Hematopoietic multipotent progenitor cell treated with erythropoietin and hydrocortisone succinate and interleukin-3 and kit ligand, for 17 days (in vitro differentiated cells): Measurements from ENCODE around the gene EXD3.
"Not testable (repeated sequence)": the region's sequence is repeated elsewhere in the genome, so short reads cannot be mapped to it uniquely, and the experiment has no call there.

Experiments used
- DNase-seq: peaks from one replicate; pipeline ENCODE4 v3.0.0-alpha.2; 2015; ENCODE audit warnings: low spot score

The EXD3 gene

GRCh38 chr9:137411260-137411644 is 11.7 kb downstream of the EXD3 start:
- DNase-seq, result no peak

GRCh38 chr9:137410891-137411249 is 12.1 kb downstream of the EXD3 start:
- no peak for DNase-seq

- not testable (repeated sequence) for DNase-seq
Measured at GRCh38 chr9:137410236-137410890, 12.6 kb downstream of the EXD3 start.

- DNase-seq, result no peak
Measured at GRCh38 chr9:137409515-137409914, 13.4 kb downstream of the EXD3 start.

GRCh38 chr9:137408651-137409405 is 14.1 kb downstream of the EXD3 start:
- DNase-seq, result no peak

- no peak for DNase-seq
Measured at GRCh38 chr9:137407590-137408300, 15.2 kb downstream of the EXD3 start.

GRCh38 chr9:137406876-137407589 is 15.9 kb downstream of the EXD3 start:
- no peak for DNase-seq

- DNase-seq, result no peak
Measured at GRCh38 chr9:137406085-137406760, 16.7 kb downstream of the EXD3 start.

GRCh38 chr9:137405677-137406081 is 17.3 kb downstream of the EXD3 start:
- no peak for DNase-seq

- DNase-seq, result no peak
Measured at GRCh38 chr9:137404961-137405567, 17.9 kb downstream of the EXD3 start.

GRCh38 chr9:137403269-137403668 is 19.7 kb downstream of the EXD3 start:
- no peak for DNase-seq

GRCh38 chr9:137402746-137403145 is 20.2 kb downstream of the EXD3 start:
- DNase-seq, result no peak

GRCh38 chr9:137398561-137399468 is 24.1 kb downstream of the EXD3 start:
- no peak for DNase-seq

GRCh38 chr9:137397675-137398423 is 25.1 kb downstream of the EXD3 start:
- DNase-seq, result no peak

- no peak for DNase-seq
Measured at GRCh38 chr9:137396634-137397367, 26.2 kb downstream of the EXD3 start.

GRCh38 chr9:137396227-137396626 is 26.7 kb downstream of the EXD3 start:
- DNase-seq, result no peak

GRCh38 chr9:137395666-137396010 is 27.3 kb downstream of the EXD3 start:
- no peak for DNase-seq

- DNase-seq, result no peak
Measured at GRCh38 chr9:137394866-137395665, 27.9 kb downstream of the EXD3 start.
